Endothelial cell (in vitro differentiated cells): ENCODE data around the gene ACKR2. TPM values are rescaled to one million over a fixed set of nuclear protein-coding genes. Genes with fewer than 3 reads are reported as not detected.

Experiments
- DNase-seq: peaks from one replicate; pipeline ENCODE4 v3.0.0; 2021; ENCODE audit warnings: low spot score
- H3K27ac Mint-ChIP-seq: one replicate; pipeline ENCODE4 v1.8.0; 2021; ENCODE audit warnings: mixed read lengths, inconsistent platforms; ENCODE audit not compliant: unreplicated experiment
- H3K27me3 Mint-ChIP-seq: one replicate; pipeline ENCODE4 v1.8.0; 2021; ENCODE audit warnings: mild to moderate bottlenecking, moderate library complexity, mixed read lengths, inconsistent platforms; ENCODE audit not compliant: unreplicated experiment
- H3K36me3 Mint-ChIP-seq: one replicate; pipeline ENCODE4 v1.8.0; 2021; ENCODE audit warnings: mild to moderate bottlenecking, low read depth, mixed read lengths, inconsistent platforms; ENCODE audit not compliant: unreplicated experiment
- H3K4me1 Mint-ChIP-seq: one replicate; pipeline ENCODE4 v1.8.0; 2021; ENCODE audit warnings: mild to moderate bottlenecking, mixed read lengths, inconsistent platforms; ENCODE audit not compliant: unreplicated experiment
- H3K4me3 Mint-ChIP-seq: one replicate; pipeline ENCODE4 v1.8.0; 2021; ENCODE audit warnings: mild to moderate bottlenecking, mixed read lengths, inconsistent platforms; ENCODE audit not compliant: unreplicated experiment
- H3K9me3 Mint-ChIP-seq: one replicate; pipeline ENCODE4 v1.8.0; 2021; ENCODE audit warnings: mixed read lengths, inconsistent platforms; ENCODE audit not compliant: unreplicated experiment
- total RNA-seq: library from RNA; stranded (reverse); fragmentation: NEBNext Ultra II Directional; extraction: Animal tissue kit (Norgen Biotek cat#: 25700); gene quantifications from one replicate; pipeline ENCODE4 v1.2.1, GENCODE V29; 2021; ENCODE audit not compliant: unreplicated experiment
- TF ChIP-seq, protein P1 (sequence below): fragments of 200-600 bp; sonication (generic); IDR thresholded peaks from one replicate; pipeline ENCODE4 v1.5.0; 2021; ENCODE audit warnings: antibody characterized with exemption; ENCODE audit not compliant: unreplicated experiment

The ACKR2 gene
- total RNA-seq, 1 donor from 2014 or later, result 3.8 TPM

DNA sequence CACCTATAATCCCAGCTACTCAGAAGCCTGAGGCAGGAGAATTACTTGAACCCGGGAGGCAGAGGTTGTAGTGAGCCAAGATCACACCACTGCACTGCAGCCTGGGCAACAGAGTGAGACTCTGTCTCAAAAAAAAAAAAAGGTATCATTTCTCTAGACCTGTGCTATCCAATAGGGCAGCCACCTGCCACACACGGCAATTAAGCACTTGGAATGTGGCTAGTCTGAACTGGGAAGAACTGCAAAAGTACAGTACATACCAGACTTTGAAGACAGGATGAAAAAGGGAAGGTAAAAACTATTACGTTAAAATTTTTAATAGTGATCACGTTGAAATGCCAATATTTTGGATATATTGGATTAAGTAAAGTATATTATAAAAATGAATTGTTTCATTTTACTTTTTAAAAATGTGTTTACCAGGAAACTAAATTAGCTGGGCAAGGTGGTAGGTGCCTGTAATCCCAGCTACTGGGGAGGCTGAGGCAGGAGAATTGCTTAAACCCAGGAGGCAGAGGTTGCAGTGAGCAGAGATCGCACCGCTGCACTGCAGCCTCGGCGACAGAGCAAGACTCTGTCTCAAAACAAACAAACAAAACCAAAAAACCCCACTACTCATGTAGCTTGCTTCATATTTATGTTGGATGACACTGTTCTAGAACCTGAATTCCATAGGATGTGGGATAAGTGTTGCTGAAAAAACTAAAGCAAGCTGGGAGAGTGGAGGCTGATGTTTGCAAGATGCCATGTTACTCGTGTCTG, 64.2 kb downstream of the ACKR2 start:
- Mint-ChIP-seq H3K36me3 (no peaks in the 10 kb centered on the region), H3K9me3 (no peaks in the 10 kb centered on the region), H3K27me3 (peaks cover 3% of the 10 kb centered on the region), H3K27ac (no peak overlapping the region), H3K4me3 (no peak overlapping the region), H3K4me1 (no peaks in the 10 kb centered on the region)
- TF ChIP-seq, protein P1, sequence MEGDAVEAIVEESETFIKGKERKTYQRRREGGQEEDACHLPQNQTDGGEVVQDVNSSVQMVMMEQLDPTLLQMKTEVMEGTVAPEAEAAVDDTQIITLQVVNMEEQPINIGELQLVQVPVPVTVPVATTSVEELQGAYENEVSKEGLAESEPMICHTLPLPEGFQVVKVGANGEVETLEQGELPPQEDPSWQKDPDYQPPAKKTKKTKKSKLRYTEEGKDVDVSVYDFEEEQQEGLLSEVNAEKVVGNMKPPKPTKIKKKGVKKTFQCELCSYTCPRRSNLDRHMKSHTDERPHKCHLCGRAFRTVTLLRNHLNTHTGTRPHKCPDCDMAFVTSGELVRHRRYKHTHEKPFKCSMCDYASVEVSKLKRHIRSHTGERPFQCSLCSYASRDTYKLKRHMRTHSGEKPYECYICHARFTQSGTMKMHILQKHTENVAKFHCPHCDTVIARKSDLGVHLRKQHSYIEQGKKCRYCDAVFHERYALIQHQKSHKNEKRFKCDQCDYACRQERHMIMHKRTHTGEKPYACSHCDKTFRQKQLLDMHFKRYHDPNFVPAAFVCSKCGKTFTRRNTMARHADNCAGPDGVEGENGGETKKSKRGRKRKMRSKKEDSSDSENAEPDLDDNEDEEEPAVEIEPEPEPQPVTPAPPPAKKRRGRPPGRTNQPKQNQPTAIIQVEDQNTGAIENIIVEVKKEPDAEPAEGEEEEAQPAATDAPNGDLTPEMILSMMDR, result no peak
- no peak for DNase-seq

DNA sequence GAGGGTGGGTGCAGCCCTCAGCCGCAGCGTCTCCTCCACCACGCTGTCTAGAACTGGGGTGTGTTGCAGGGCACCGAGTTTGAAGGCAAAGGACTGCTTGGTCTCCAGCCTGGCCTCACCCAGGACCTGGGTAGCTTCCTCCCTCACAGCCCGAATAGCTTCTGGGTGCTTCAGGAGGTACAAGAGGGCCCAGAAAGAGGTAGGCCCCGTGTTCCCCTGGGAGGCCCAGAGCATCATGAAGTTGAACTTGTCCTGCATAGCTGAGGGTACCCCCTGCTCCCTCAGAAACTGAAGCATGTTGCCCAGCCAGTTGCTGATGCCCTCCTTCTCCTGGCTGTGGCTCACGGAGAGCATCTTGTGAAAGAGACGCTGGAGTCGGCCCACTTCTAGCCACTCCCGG, 65.5 kb downstream of the ACKR2 start:
- Mint-ChIP-seq H3K27ac (no peak overlapping the region), H3K27me3 (no peaks in the 10 kb centered on the region), H3K36me3 (no peaks in the 10 kb centered on the region), H3K9me3 (no peaks in the 10 kb centered on the region), H3K4me3 (no peak overlapping the region), H3K4me1 (no peaks in the 10 kb centered on the region)
- DNase-seq, result no peak
- TF ChIP-seq, protein P1, result no peak

DNA sequence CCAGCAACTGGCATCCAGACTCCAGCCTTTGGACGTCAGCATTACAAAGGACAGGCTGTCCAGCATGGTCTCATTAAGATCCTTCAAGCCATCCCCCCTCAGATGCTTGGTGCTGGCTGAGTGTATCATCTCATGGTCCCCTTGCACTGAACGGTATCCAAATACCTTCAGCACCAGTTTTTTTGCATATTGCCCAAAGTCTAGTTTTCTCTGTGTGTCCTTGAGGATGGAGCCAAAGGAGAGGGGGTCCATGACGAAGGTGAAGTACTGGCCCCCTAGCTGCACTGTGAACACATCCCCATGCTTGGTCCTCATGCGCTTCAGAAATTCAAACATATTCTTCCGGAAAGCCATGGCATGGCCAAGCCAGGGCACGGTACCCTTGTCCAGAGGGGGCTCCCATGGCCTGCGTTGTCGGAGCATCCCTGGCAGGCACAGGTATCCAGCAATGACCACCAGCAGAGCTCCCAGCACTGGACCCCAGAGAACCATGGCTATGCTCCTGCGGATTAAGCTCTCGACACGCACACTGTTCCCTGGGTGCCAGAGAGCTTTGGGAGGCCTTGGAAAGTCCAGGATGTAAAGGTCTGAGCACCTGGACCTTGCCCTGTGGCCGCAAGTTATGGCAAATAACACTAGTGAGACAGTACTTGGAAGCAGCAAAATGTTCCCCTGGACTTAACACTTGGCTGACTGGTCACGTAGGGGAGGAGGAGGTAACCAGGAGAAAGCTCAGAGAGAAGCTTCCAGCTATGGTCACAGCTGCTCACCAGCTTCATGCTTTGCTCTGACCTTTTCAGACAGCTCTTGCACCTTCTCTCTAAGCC, 66.3 kb downstream of the ACKR2 start, which contains the start of gene CYP8B1:
TSS of gene CYP8B1 (minus strand) at position 555 of the 827 bp plus-strand sequence. CDS start at position 492, 63 bp downstream.
- no peak within 1 kb of the TSS for H3K4me3 Mint-ChIP-seq
- no peaks in the 10 kb centered on the region for H3K36me3 Mint-ChIP-seq
- no peaks in the 10 kb centered on the region for H3K4me1 Mint-ChIP-seq
- TF ChIP-seq, protein P1, result no peak
- no peak for DNase-seq
- H3K27me3 Mint-ChIP-seq, result no peaks in the 10 kb centered on the region
- no peak within 1 kb of the TSS for H3K27ac Mint-ChIP-seq
- H3K9me3 Mint-ChIP-seq, result no peaks in the 10 kb centered on the region

DNA sequence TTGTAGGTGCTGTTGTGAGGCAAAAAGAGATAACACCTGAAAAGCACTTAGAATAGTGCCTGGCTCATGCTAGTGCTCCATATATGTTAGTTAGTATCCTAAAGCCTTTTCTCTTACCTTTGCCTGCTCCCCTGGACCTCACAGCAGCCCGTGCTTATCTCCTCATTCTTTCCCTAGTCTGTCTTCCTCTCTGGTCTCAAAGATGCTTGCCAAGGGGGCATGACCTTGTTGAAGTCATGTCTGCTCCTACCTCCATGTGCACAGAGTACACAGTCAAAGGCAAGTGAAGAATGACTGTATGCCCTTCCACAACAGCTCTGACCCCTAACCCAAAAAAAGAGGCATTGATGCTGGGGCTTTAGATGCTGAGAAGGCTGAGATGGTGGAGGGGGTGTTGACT, 67.2 kb downstream of the ACKR2 start:
- no peak overlapping the region for H3K27ac Mint-ChIP-seq
- TF ChIP-seq, protein P1, result no peak
- no peaks in the 10 kb centered on the region for H3K27me3 Mint-ChIP-seq
- no peaks in the 10 kb centered on the region for H3K9me3 Mint-ChIP-seq
- DNase-seq, result no peak
- peaks cover 4% of the 10 kb centered on the region for H3K4me1 Mint-ChIP-seq
- H3K36me3 Mint-ChIP-seq, result no peaks in the 10 kb centered on the region
- no peak overlapping the region for H3K4me3 Mint-ChIP-seq
